GM10266 (cell line): Measurements from ENCODE around the gene BASP1.

ENCODE experiments used
- DNase-seq: peaks from one replicate; pipeline ENCODE4 v3.0.0; 2012; ENCODE audit errors: extremely low spot score
- CTCF ChIP-seq: IDR thresholded peaks from 2 replicates; pipeline ENCODE4 v1.5.1; 2012; ENCODE audit warnings: mild to moderate bottlenecking, low read depth; ENCODE audit not compliant: control insufficient read depth, insufficient read depth; ENCODE audit errors: missing control alignments

BASP1 gene, protein sequence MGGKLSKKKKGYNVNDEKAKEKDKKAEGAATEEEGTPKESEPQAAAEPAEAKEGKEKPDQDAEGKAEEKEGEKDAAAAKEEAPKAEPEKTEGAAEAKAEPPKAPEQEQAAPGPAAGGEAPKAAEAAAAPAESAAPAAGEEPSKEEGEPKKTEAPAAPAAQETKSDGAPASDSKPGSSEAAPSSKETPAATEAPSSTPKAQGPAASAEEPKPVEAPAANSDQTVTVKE

DNA sequence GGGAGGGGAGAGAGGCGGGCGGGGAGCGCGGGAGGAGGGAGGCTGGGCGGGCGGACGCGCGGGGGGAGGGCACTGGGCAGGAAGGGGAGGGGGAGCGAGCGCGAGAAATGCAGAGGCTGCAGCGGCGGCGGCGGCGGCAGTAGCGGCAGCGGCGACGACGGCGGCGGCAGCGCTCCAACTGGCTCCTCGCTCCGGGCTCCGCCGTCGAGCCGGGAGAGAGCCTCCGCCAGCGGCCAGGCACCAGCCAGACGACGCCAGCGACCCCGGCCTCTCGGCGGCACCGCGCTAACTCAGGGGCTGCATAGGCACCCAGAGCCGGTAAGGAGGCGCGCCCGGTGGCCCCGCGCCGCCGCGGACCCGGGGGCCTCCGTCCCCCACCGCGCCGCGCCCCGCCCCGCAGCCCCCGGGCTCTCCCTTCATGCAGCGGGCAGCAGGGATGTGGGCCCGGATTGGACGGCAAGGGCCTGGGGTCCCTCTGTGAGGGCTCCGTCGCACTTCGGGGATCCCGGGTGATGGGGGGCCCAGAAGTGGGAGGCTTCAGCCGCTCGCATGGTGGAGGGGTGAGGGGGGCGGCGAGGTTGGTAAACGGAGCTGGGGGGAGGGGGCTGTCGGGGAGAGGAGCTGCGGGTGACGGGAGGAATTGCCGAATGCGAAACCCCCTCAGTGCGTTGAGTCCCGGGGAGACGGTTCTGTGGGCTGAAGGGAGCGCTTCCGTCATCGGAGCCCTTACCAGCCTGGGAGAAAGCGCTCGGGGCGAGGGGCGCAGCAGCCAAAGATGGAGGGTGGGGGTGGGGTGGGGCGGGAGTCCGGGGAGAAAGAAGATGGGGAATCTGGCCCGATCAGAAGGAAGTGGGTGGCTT lies at the start of gene BASP1:
Gene BASP1, plus strand, starts transcription at position 139 of the 860 bp plus-strand sequence. CDS start 57,586 bp downstream, outside the sequence.
- no peak for TF ChIP-seq CTCF
- DNase-seq = peak; percentile 93

DNA sequence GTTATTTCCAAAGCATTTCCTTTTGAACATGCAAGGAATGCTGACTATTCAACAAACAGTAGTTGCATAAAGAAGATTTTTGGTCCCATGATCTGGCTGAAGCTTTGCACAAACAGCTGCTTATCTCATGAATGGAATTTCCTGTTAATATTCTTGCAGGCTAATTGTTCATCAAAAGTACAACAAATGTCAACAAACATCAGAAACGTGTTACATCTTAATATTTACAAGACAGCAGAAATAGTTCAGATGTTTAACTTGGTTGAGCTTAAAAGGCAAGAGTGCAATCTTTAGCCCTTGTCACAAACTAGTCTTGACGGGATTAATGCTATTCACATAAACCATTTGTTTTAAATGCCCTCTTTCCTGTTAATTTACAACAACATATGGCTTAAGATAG lies 47.9 kb upstream of the BASP1 start:
- DNase-seq = no peak
- TF ChIP-seq CTCF = no peak

DNA sequence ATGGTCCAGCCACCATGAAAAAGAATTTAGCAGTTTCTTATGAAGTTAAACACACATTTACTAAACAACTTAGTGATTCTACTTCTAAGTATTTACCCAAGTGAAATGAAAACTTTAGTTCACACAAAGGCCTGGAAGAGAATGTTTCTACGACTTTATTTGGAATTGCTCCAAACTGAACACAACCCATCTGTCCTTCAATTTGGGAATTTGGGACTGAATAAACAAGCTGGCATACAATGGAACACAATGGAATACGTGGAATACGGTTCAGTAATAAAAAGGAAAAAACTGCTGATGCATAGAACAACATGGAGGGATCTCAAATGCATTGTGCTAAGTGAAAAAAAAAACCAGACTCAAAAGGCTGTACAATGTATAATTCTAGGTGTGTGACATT lies 44.6 kb upstream of the BASP1 start:
- no peak for TF ChIP-seq CTCF
- DNase-seq = no peak

- TF ChIP-seq CTCF = no peak
- no peak for DNase-seq
Measured at GRCh38 chr5:17174965-17175364, 42.5 kb upstream of the BASP1 start.

DNA sequence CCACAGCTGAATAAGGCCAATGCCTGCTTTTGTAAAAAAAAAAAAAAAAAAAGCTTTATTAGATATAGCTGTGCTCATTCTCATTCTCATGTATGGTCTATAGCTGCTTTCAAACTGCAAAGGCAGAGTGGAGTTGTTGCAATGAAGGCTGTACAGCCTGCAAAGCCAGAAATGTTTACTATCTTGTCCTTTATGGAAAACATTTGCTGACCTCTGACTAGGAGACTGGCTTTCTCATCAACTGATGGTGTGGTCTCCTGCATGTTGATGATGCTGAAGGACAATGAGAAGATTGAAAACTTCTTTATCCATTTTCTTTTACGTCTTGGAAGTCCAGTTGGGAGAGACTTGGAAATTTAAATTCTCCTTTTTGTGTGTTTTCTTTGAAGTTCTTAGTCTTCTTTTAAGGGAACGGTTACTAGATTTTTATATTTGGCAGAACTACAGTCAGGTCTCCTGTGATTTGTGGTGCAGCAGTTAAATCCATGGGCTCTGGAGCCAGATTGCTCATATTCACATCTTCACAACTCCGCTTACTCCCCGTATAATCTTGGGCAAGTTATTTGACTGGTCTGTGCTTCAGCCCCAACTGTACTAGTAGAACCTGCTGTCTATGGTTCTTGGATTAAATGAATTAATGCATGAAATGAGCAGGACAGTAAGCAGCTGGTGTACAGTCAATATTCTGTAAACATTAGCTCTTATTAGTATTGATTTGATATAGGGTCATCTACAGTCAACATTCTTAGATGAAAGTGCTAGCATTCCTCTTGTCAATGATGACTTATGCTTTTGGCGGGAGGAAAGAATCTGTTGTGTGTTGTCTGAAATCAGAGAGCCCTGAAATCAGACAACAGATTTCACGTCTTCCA lies 39.7 kb upstream of the BASP1 start:
- TF ChIP-seq CTCF = no peak
- no peak for DNase-seq

GRCh38 chr5:17178373-17178675 lies 39.1 kb upstream of the BASP1 start:
- no peak for TF ChIP-seq CTCF
- no peak for DNase-seq

- TF ChIP-seq CTCF = no peak
- DNase-seq = no peak
Measured at GRCh38 chr5:17180330-17180843, 37.0 kb upstream of the BASP1 start.
